HEK293 (cell line): ENCODE data around the gene FRMD4A.

Source experiments
- CTCF ChIA-PET: fragments of 350-600 bp; formaldehyde crosslinking; extraction: SDS; loops from one replicate; lab custom pipeline; 2021; ENCODE audit warnings: antibody characterized with exemption; lab: Yijun Ruan, JAX
- POLR2A ChIA-PET: fragments of 300-600 bp; formaldehyde crosslinking; extraction: SDS; loops from one replicate; lab custom pipeline; 2020; ENCODE audit warnings: antibody characterized with exemption, inconsistent platforms; lab: Yijun Ruan, JAX
- H3K27ac ChIP-seq: fragments of 200-500 bp; sonication (Bioruptor generic); 2 replicates; pipeline ENCODE4 v1.5.1; 2014; ENCODE audit warnings: low read depth, low read length, control low read depth, inconsistent platforms; ENCODE audit errors: extremely low read depth
- H3K36me3 ChIP-seq, 2 experiments: fragments of 200-500 bp in 1 of 2; sonication (Bioruptor generic) in 1 of 2; 1 replicate in 1 of 2; 2 replicates in 1 of 2; pipeline ENCODE4 v1.5.1; 2014 to 2017; ENCODE audit warnings: inconsistent platforms in 2 of 2, low read length in 2 of 2; ENCODE audit not compliant: control insufficient read depth in 2 of 2, insufficient read depth in 1 of 2
- H3K4me1 ChIP-seq: fragments of 200-500 bp; sonication (Bioruptor generic); 2 replicates; pipeline ENCODE4 v1.5.1; 2014; ENCODE audit warnings: mild to moderate bottlenecking, low read length, inconsistent platforms; ENCODE audit not compliant: control insufficient read depth, insufficient read depth
- H3K4me3 ChIP-seq: 2 replicates; pipeline ENCODE4 v1.5.1; 2011; ENCODE audit warnings: low read depth, mild to moderate bottlenecking, control low read depth, low read length, moderate library complexity
- H3K9me3 ChIP-seq: fragments of 200-500 bp; sonication (Bioruptor generic); 2 replicates; pipeline ENCODE4 v1.5.1; 2014; ENCODE audit warnings: low read depth, low read length, inconsistent platforms; ENCODE audit not compliant: control insufficient read depth, insufficient read depth
- HOXC10 ChIP-seq: sonication (generic); formaldehyde crosslinking; IDR thresholded peaks from 2 replicates; pipeline ENCODE4 v1.8.1; 2023; ENCODE audit warnings: mild to moderate bottlenecking, missing genetic modification reagents
- ZNF121 ChIP-seq: fragments of 450-650 bp; formaldehyde crosslinking; IDR thresholded peaks from 2 replicates; pipeline ENCODE4 v1.5.1; 2016; ENCODE audit warnings: missing biosample characterization, missing genetic modification characterization
- ZNF140 ChIP-seq: fragments of 450-650 bp; formaldehyde crosslinking; IDR thresholded peaks from 2 replicates; pipeline ENCODE4 v1.5.1; 2016; ENCODE audit warnings: missing biosample characterization, missing genetic modification characterization
- ZNF211 ChIP-seq: fragments of 450-650 bp; formaldehyde crosslinking; IDR thresholded peaks from 2 replicates; pipeline ENCODE4 v1.5.1; 2016; ENCODE audit warnings: low read depth, missing biosample characterization, missing genetic modification characterization
- ZNF223 ChIP-seq: fragments of 450-650 bp; formaldehyde crosslinking; IDR thresholded peaks from 2 replicates; pipeline ENCODE4 v1.5.1; 2016; ENCODE audit warnings: missing biosample characterization, missing genetic modification characterization
- ZNF248 ChIP-seq: fragments of 450-650 bp; formaldehyde crosslinking; IDR thresholded peaks from 2 replicates; pipeline ENCODE4 v1.5.1; 2017; ENCODE audit warnings: missing biosample characterization, missing genetic modification characterization
- ZNF354C ChIP-seq: fragments of 450-650 bp; formaldehyde crosslinking; IDR thresholded peaks from 2 replicates; pipeline ENCODE4 v1.5.1; 2016; ENCODE audit warnings: missing biosample characterization, missing genetic modification characterization, low read depth, borderline replicate concordance
- ZSCAN30 ChIP-seq: fragments of 450-650 bp; IDR thresholded peaks from 2 replicates; pipeline ENCODE4 v1.5.1; 2018; ENCODE audit warnings: missing biosample characterization, mild to moderate bottlenecking, missing genetic modification characterization, moderate library complexity
- ZXDB ChIP-seq: fragments of 450-650 bp; formaldehyde crosslinking; IDR thresholded peaks from 2 replicates; pipeline ENCODE4 v1.5.1; 2016; ENCODE audit warnings: missing biosample characterization, missing genetic modification characterization
- TF ChIP-seq, protein P1 (sequence below): fragments of 450-650 bp; formaldehyde crosslinking; IDR thresholded peaks from 2 replicates; pipeline ENCODE4 v1.5.1; 2016; ENCODE audit warnings: missing biosample characterization, missing genetic modification characterization
- TF ChIP-seq, protein P2 (sequence below): fragments of 450-650 bp; IDR thresholded peaks from 2 replicates; pipeline ENCODE4 v1.5.1; 2018; ENCODE audit warnings: missing biosample characterization, missing genetic modification characterization
- TF ChIP-seq, protein P3 (sequence below): fragments of 450-650 bp; formaldehyde crosslinking; IDR thresholded peaks from 2 replicates; pipeline ENCODE4 v1.5.1; 2017; ENCODE audit warnings: missing biosample characterization, mild to moderate bottlenecking, missing genetic modification characterization, moderate library complexity
- TF ChIP-seq, protein P4 (sequence below): fragments of 450-650 bp; formaldehyde crosslinking; IDR thresholded peaks from 2 replicates; pipeline ENCODE4 v1.5.1; 2016; ENCODE audit warnings: missing biosample characterization, missing genetic modification characterization, borderline replicate concordance
- TF ChIP-seq, protein P5 (sequence below): sonication (generic); formaldehyde crosslinking; IDR thresholded peaks from 2 replicates; pipeline ENCODE4 v1.8.1; 2022; ENCODE audit warnings: mild to moderate bottlenecking, moderate library complexity, missing genetic modification reagents

The FRMD4A gene

DNA sequence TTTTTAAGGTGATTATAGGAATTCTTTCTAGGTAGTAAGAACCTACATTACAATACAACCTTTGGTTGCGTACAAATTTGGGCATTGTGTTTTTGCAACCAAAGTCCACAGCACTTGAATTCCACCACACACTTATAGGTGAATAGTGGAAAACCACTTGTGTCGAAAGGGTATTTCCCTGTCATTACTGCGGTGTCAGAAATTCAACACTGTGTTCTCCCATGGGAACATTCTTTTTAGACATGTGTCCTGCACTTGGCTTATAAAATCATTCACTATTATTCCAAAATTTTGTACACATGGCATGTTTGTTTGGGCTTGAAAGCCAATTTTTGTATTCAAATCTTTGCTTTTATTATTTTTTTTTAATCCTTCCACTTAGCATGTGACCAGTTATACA, 410.3 kb downstream of the FRMD4A start (continued):
- TF ChIP-seq, protein P1, sequence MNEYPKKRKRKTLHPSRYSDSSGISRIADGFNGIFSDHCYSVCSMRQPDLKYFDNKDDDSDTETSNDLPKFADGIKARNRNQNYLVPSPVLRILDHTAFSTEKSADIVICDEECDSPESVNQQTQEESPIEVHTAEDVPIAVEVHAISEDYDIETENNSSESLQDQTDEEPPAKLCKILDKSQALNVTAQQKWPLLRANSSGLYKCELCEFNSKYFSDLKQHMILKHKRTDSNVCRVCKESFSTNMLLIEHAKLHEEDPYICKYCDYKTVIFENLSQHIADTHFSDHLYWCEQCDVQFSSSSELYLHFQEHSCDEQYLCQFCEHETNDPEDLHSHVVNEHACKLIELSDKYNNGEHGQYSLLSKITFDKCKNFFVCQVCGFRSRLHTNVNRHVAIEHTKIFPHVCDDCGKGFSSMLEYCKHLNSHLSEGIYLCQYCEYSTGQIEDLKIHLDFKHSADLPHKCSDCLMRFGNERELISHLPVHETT, result no peak
- TF ChIP-seq, all 188 proteins: peak for 0

DNA sequence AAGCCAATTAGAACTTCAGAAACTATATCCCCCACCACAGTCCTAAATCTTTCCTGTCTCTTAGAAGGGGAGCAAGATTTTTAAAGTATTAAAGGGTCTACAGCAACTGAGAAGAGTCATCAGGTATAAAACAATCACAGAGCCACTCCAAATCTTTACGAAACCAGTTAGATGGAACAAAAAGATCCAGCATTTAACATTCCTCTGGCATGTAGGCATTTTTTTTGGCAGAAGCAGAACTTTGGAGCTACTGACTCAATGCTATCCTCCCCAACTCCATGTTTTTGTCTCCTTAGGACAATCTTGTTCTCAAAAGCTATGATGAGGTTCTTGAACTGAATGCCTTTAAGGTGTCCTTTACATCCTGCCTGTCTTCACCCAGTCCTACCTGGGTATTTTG, 410.7 kb downstream of the FRMD4A start:
- Histone ChIP-seq H3K36me3 (no peaks in the 10 kb centered on the region), H3K4me3 (no peak overlapping the region), H3K9me3 (no peaks in the 10 kb centered on the region), H3K4me1 (no peaks in the 10 kb centered on the region), H3K27ac (no peak overlapping the region)
- CTCF ChIA-PET, result interaction anchor here (0.6 to 1.6 kb wide), 2 partner anchors 17 to 559 kb away, joined by 3 to 6 read pairs; no protein-coding TSS in a partner anchor
- TF ChIP-seq, protein P2, sequence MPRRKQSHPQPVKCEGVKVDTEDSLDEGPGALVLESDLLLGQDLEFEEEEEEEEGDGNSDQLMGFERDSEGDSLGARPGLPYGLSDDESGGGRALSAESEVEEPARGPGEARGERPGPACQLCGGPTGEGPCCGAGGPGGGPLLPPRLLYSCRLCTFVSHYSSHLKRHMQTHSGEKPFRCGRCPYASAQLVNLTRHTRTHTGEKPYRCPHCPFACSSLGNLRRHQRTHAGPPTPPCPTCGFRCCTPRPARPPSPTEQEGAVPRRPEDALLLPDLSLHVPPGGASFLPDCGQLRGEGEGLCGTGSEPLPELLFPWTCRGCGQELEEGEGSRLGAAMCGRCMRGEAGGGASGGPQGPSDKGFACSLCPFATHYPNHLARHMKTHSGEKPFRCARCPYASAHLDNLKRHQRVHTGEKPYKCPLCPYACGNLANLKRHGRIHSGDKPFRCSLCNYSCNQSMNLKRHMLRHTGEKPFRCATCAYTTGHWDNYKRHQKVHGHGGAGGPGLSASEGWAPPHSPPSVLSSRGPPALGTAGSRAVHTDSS (tag by site-specific recombination), result no peak
- TF ChIP-seq, protein P3, sequence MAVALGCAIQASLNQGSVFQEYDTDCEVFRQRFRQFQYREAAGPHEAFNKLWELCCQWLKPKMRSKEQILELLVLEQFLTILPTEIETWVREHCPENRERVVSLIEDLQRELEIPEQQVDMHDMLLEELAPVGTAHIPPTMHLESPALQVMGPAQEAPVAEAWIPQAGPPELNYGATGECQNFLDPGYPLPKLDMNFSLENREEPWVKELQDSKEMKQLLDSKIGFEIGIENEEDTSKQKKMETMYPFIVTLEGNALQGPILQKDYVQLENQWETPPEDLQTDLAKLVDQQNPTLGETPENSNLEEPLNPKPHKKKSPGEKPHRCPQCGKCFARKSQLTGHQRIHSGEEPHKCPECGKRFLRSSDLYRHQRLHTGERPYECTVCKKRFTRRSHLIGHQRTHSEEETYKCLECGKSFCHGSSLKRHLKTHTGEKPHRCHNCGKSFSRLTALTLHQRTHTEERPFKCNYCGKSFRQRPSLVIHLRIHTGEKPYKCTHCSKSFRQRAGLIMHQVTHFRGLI, result no peak
- TF ChIP-seq ZNF248 (tag by site-specific recombination), result no peak
- no peak for TF ChIP-seq ZNF121 (tag by site-specific recombination)
- TF ChIP-seq ZXDB, result no peak
- TF ChIP-seq, protein P4, sequence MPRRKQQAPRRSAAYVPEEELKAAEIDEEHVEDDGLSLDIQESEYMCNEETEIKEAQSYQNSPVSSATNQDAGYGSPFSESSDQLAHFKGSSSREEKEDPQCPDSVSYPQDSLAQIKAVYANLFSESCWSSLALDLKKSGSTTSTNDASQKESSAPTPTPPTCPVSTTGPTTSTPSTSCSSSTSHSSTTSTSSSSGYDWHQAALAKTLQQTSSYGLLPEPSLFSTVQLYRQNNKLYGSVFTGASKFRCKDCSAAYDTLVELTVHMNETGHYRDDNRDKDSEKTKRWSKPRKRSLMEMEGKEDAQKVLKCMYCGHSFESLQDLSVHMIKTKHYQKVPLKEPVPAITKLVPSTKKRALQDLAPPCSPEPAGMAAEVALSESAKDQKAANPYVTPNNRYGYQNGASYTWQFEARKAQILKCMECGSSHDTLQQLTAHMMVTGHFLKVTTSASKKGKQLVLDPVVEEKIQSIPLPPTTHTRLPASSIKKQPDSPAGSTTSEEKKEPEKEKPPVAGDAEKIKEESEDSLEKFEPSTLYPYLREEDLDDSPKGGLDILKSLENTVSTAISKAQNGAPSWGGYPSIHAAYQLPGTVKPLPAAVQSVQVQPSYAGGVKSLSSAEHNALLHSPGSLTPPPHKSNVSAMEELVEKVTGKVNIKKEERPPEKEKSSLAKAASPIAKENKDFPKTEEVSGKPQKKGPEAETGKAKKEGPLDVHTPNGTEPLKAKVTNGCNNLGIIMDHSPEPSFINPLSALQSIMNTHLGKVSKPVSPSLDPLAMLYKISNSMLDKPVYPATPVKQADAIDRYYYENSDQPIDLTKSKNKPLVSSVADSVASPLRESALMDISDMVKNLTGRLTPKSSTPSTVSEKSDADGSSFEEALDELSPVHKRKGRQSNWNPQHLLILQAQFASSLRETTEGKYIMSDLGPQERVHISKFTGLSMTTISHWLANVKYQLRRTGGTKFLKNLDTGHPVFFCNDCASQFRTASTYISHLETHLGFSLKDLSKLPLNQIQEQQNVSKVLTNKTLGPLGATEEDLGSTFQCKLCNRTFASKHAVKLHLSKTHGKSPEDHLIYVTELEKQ (tag by site-specific recombination), result no peak
- TF ChIP-seq ZNF223 (tag by site-specific recombination), result no peak
- TF ChIP-seq, protein P5, sequence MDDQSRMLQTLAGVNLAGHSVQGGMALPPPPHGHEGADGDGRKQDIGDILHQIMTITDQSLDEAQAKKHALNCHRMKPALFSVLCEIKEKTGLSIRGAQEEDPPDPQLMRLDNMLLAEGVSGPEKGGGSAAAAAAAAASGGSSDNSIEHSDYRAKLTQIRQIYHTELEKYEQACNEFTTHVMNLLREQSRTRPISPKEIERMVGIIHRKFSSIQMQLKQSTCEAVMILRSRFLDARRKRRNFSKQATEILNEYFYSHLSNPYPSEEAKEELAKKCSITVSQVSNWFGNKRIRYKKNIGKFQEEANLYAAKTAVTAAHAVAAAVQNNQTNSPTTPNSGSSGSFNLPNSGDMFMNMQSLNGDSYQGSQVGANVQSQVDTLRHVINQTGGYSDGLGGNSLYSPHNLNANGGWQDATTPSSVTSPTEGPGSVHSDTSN (CRISPR knock-in tag), result no peak
- TF ChIP-seq ZSCAN30 (tag by site-specific recombination), result no peak
- POLR2A ChIA-PET, result no interaction called here

DNA sequence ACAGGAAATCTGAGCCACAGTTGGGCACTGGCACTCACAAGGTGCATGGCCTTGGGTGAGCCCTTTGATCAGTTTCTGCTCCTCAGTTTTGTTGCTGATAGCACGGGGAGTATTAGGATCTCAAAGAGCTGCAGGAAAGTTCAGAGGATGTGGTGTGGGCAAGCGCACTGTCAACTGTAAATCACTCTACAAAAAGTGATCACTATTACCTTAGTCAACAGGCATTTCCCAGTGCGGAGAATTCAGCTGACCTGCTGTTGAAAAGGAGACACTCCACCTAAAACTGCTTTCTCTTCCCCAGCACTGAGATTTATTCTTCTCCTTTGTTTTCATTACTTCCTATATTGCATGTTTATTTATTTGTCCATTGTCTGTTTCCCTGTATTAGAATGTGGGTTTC, 412.9 kb downstream of the FRMD4A start:
- H3K36me3 ChIP-seq, result no peaks in the 10 kb centered on the region
- CTCF ChIA-PET, result no interaction called here
- H3K4me1 ChIP-seq, result no peaks in the 10 kb centered on the region
- no peaks in the 10 kb centered on the region for H3K9me3 ChIP-seq
- no peak for TF ChIP-seq ZNF354C (tag by site-specific recombination)
- TF ChIP-seq HOXC10 (CRISPR knock-in tag), result no peak
- no peak for TF ChIP-seq ZNF211 (tag by site-specific recombination)
- TF ChIP-seq ZNF140 (tag by site-specific recombination), result no peak
- POLR2A ChIA-PET, result no interaction called here
- H3K4me3 ChIP-seq, result no peak overlapping the region
- no peak overlapping the region for H3K27ac ChIP-seq
